ENCODE results near the gene MEN1.

The MEN1 gene

DNA sequence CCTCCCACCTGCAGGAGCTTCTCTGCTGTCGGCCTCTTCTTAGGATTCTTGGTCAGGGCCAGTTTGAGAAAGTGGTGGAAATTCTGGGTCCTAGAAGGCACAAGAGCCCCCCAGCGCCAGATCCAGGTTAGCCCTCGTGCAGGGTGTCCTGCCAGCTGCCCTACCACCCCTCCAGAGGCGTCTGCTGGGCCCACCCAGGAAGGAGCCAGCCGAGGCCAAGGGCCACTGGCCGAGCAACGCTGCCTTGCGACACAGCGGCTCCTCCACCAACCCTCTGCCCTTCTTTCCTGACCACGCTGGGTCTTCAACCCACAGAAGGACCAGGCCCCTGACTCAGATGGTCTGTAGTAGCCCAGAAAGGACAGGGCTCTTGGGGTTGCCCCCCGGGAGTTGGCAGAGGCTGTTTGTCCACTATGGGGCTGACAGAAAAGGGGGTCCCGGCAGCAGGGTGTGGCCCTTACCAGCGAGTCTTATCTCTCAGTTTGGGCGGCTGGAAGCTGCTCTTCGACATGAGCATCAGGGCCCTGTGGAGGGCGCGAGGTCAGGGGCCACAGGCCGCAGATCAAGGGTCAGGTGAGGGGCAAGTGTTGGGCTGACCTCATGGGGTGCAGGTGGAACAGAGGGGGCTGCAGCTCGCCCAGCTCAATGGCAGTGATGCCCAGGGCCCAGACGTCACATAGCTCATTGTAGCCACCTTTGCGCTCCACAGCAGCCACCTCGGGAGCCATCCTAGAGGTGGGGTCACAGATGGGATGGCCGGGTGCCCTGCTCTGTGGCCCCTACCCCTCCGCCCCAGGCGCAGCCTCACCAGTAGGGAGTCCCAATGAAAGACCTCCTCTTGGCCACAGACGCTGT, 9.8 kb downstream of the MEN1 start:
- no peak for DNase-seq

- no peak for DNase-seq
Measured at GRCh38 chr11:64799623-64800302, 10.6 kb downstream of the MEN1 start.

DNA sequence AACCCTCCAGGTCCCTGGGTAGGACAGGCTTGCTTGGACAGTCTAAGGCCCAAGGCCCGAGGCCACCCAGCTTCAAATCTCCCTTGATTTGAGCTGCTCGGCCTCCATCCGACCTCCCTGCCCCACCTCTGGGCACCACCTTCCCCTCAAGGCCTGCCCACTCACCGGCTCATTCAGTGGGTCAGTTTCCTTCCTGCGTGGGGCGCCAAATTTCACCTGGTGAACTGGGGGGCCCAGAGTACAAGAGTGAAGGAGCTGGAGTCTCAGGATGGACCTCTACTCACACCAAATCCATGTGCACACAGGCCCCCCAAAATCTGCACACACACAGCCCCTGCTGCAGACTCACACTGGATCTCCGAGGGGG, 11.1 kb downstream of the MEN1 start:
- DNase-seq = no peak

DNA sequence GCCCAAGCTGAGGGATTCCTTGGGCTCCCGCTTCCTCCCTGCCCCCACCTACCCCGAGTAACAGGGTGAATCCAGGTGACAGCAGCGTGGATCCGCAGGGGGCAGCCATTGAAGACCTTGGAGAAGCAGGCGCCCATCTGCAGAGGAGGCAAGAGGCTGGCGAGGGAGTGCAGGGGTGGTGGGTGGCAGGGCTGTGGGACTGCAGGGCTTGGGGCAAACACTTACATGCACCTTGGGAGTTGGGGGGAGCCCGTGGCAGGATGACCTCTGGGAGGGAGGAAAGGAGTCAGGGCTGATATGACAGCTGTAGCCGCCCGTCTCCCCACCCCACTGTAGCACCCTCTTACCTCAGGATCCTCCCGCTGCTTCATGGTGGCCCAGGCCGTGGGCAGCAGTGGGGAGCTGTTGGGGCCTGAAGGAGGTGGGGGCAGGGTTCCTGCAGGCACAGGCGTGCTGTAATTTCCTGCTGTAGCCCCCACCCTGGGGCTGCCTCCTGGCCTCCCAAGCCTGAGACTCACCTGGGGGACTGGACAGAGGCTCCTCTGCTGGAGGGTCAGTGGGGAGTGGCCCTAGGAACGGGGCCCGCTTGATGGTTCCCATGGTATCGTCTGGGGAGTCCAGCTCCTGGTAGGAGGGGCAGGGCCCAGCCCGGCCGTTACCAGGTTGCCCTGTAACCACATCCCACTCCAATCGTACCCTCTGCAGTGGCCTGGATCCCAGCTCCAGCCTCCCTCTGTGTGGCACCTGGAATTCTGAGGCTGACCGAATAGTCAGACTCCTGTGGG, 13.4 kb downstream of the MEN1 start:
- DNase-seq = no peak

GRCh38 chr11:64796047-64796756, 14.1 kb downstream of the MEN1 start:
- no peak for DNase-seq

GRCh38 chr11:64794526-64794925, 15.8 kb downstream of the MEN1 start:
- DNase-seq = no peak

- DNase-seq = no peak
Measured at GRCh38 chr11:64793271-64794160, 16.8 kb downstream of the MEN1 start.

DNA sequence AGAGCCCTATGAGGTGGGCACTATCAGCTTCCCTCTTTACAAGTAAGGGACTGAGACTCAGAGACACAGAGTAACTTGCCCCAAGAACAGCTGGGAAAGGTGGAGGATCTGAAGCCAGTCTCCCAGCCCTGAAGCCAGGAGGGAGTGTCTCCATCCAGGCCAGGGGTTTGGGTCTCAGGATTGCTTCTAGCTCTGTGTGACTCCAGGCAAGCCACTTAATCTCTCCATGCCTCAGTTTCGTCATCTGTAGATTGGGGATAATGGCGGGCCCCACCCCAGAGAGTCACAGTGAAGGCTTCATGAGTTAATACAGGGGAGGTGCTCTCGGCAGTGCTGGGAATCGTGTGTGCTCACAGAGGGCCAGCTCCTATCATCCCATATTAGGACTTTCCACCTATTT, 17.9 kb downstream of the MEN1 start:
- no peak for DNase-seq

- DNase-seq = no peak
Measured at GRCh38 chr11:64791781-64792291, 18.5 kb downstream of the MEN1 start.

GRCh38 chr11:64790205-64791095, 19.9 kb downstream of the MEN1 start:
- no peak for DNase-seq

DNA sequence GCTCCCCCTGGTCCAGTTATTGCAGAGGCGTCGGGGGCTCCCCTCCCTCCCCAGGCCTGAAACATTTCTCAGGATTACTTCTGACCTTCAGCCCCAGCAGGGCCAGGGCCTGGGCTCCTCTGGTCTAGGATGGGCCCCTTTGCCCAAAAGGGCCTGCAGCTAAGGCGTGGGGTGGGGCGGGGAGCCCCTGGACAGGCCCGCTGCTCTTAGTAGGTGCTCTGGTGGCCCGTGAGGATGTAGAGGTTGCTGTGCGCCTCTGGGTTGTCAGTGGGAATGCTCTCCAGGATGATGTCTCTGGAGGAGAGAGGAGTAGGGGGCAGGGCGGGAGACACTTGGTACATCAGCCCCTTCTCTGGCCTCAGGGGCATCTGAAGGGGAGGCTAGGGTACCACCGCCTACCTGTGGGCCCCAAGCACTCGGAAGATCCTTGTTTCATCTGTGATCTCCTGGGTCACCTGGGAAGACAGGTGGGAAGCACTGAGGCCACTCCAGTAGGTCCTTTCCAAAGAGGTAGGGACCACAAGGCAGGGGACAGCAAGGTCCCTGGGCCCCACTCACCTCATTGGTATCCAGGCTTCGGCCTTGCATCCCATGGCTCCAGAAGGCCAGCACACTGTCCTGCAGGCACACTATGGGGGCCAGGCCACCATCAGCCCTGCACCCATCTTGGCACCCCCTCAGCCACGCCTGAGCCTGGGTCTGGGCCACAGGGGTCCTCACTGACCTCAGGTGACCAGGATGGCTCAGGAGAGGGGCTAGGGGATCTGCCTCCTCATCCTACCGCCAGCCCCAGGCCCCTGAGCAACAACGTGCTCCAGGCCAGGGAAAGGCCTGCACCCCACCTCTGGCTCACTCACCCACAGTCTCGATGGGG, 20.8 kb downstream of the MEN1 start:
- DNase-seq = no peak

GRCh38 chr11:64788321-64789215, 21.8 kb downstream of the MEN1 start:
- no peak for DNase-seq

DNA sequence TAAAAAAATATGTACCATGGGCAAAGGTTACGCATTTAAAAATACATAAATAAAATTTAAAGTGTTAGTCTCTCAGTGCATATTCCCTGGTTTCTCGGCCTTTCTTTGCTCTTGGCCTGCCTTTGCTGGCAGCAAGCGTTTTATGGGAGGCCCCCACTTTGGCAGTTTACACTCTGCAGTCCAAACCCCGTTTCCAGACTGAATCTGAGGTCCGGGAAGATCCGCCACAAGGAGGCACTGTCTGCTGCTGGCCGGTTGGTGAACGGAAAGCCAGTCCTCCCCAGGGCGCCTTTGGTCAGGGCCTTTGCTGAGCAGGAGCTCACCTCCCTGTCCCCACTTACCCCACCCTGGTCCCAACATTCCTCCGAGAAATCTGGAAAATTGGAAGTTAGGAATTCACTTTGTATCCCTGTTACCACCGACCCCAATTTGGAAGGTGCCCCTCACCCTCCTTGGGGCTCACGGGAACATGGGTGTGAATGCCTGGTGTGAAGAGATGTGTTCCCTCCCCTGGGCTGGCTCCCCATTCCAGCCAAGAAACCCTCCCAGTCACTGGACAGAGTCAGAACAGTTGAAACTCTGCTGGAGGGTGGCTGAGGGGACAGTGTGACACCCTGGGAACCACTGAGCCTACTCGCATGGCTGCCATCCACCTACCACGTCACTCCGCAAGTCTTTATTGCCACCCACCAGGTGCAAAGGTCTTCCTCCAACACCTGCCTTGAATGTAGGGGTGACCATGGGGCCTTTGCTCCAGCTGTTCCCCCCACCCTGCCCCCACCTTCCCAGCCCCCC, 22.6 kb downstream of the MEN1 start:
- peak; percentile 66 for DNase-seq

GRCh38 chr11:64786308-64786707, 24.0 kb downstream of the MEN1 start:
- no peak for DNase-seq

DNA sequence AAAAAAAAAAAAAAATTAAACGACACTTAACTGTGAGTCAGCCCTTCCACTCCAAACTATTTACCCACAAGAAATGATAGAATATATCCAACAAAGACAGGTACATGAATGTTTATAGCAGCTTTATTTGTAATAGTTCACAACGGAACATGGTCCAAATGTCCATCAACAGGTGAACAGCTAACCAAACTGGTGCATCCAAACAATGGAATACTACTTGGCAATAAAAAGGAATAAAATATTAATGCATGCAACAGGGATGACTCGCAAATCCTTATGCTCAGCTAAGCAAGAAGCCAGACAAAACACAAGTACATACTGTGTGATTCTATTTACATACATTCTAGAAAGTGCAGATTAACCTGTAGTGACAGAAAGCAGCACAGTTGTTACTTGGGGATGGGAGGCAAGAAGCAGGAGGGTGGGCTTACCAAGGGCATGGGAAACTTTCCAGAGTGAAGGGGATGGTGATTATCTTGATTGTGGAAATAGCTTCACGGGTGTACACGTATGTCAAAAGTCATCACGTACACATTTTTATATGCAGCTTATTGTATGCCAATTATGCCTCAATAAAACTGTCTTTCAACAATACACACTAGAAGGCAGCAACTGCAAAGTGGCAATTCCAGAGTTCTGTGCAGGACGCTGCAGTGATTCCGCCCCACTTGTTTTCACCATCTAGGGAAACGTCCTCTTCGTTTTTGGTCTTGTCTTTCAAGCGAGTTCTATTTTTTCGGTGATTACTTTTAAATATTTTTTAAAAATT, 25.4 kb downstream of the MEN1 start:
- no peak for DNase-seq

- peak; percentile 96 for DNase-seq
Measured at GRCh38 chr11:64778473-64779298, 31.7 kb downstream of the MEN1 start, which contains the start of gene SF1. Gene SF1, minus strand, starts transcription at chr11:64778542. Its CDS starts 150 bp downstream, at chr11:64778392.
